AG10803 (cell line): ENCODE data around the gene SNX9.
"Not testable (repeated sequence)": the region's sequence is repeated elsewhere in the genome, so short reads cannot be mapped to it uniquely, and the experiment has no call there.

Experiments used
- DNase-seq: peaks from one replicate; pipeline ENCODE4 v3.0.0; 2010; ENCODE audit warnings: low read depth
- H3K4me3 ChIP-seq: 2 replicates; pipeline ENCODE4 v1.5.1; 2011; ENCODE audit warnings: mild to moderate bottlenecking, low read length, control low read depth
- TF ChIP-seq, protein P1 (sequence below): conservative IDR thresholded peaks from 2 replicates; pipeline ENCODE4 v1.5.1; 2011; ENCODE audit warnings: mild to moderate bottlenecking, low read length, control low read depth, inconsistent platforms

SNX9 gene

DNA sequence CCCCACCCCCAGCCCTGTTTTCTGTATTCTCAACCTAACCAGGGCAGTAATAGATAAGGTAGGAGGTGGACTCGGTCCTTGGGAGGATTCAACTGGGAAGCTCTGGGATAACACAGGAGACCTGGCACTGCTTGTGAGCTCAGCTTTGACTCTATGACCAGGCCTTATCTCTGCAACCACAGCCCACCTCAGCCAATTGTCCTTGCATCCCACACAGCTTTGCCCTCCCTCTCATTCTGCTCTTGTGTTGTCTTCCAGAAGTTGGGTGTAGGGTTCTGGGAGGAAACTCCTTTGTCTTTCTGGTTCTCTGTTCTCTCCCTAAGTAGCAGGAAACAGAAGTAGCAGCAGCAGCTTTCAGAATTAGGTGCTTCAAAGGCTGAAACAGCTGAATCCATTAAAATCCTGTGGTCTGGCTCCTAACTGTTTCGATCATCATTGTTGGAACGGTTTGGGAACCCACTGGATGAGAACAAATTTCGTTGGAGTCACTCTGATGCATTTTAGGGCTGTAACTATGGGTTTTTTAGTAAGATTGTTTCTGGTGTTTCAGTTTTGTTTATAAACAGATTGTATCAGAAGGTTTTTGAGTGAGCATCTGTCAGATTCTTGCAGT, 32.4 kb upstream of the SNX9 start:
- TF ChIP-seq, protein P1, sequence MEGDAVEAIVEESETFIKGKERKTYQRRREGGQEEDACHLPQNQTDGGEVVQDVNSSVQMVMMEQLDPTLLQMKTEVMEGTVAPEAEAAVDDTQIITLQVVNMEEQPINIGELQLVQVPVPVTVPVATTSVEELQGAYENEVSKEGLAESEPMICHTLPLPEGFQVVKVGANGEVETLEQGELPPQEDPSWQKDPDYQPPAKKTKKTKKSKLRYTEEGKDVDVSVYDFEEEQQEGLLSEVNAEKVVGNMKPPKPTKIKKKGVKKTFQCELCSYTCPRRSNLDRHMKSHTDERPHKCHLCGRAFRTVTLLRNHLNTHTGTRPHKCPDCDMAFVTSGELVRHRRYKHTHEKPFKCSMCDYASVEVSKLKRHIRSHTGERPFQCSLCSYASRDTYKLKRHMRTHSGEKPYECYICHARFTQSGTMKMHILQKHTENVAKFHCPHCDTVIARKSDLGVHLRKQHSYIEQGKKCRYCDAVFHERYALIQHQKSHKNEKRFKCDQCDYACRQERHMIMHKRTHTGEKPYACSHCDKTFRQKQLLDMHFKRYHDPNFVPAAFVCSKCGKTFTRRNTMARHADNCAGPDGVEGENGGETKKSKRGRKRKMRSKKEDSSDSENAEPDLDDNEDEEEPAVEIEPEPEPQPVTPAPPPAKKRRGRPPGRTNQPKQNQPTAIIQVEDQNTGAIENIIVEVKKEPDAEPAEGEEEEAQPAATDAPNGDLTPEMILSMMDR = no peak
- peak; percentile 54 for DNase-seq
- H3K4me3 ChIP-seq = no peak overlapping the region

DNA sequence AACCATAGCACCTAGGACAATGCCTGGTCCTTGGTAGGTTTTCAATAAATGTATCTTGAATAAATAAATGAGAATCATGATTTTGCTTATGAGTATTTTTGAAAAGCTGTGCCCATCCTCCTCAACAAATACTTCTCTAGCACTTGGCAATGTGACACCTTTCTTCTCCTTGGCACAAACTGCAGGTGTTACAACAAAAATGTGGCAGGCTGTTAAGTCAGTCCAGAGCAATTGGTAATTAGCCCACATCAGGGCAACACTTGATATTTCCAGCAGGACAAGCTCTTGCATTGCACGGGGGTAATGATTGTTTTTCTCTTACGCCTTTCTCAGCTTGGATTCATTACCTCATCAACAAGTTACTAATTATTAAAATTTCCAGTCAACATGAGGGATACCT, 31.6 kb upstream of the SNX9 start:
- TF ChIP-seq, protein P1 = no peak
- H3K4me3 ChIP-seq = no peak overlapping the region
- no peak for DNase-seq

DNA sequence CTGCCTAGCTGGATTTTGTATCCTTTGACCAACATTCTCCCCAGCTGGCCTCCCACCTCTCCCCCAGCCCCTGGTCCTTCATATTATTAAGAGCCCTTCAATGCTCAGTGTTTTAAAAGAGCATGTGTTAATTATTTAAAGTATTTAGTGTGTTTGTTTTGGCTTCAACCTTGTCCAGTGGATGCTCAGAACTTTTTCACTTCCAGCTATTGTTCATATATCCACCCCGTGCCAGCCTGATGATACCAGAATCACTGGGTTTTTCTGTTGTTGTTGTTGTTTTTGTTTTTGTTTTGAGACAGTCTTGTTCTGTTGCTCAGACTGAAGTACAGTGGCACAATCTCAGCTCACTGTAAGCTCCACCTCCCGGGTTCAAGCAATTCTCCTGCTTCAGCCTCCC, 30.4 kb upstream of the SNX9 start:
- DNase-seq = no peak
- no peak overlapping the region for H3K4me3 ChIP-seq
- TF ChIP-seq, protein P1 = no peak

DNA sequence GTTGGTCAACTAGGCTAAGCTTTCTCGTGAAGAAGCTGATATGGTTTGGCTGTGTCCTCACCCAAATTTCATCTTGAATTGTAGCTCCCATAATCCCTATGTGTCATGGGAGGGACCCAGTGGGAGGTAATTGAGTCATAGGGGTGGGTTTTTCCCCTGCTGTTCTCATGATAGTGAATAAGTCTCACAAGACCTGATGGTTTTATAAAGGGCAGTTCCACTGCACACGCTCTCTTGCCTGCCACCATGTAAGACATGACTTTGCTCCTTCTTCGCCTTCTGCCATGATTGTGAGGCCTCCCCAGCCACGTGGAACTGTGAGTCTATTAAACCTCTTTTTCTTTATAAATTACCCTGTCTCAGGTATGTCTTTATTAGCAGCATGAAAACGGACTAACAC, 29.0 kb upstream of the SNX9 start:
- H3K4me3 ChIP-seq, DNase-seq: not testable (repeated sequence)

DNA sequence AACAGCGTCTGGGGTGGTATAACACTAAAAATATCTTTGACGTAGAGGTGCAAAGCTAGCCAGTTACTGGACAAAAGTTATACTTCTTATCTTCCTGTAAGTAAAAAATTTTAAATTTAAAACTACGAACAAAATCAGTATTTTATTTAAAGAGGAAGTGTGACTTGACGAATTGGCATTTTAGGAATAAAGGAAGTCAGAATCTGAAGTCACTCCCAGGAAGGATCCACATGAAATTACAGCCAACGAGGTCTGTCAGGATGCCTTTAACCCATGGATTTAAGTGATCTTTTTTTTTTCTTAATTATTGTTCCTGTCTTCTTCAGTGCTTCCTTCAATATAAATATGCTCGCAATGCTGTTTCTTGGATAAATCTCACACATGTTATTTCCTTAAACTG, 27.2 kb upstream of the SNX9 start:
- DNase-seq = no peak
- no peak overlapping the region for H3K4me3 ChIP-seq
- TF ChIP-seq, protein P1 = no peak

DNA sequence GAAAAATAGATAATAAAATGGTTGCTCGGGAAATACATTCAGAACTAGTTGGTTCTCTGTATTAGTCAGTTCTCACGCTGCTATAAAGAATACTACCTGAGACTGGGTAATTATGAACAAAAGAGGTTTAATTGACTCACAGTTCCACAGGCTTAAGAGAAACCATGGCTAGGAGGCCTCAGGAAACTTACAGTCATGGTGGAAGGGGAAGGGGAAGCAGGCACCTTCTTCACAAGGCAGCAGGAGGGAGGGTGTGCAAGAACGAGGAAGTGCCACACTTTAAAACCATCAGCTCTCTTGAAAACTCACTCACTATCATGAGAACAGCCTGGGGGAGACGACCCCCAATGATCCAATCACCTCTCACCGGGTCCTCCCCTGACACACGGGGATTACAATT, 24.2 kb upstream of the SNX9 start:
- DNase-seq = no peak
- TF ChIP-seq, protein P1 = no peak
- no peak overlapping the region for H3K4me3 ChIP-seq

DNA sequence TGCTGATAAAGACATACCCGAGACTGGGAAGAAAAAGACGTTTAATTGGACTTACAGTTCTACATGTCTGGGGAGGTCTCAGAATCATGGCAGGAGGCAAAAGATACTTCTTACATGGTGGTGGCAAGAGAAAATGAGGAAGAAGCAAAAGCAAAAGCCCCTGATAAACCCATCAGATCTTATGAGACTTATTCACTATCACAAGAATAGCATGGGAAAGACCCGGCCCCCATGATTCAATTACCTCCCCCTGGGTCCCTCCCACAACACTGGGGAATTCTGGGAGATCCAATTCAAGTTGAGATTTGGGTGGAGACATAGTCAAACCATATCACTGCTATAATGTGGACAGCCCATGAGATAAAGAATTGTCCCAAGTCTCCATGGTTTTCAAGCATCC, 23.5 kb upstream of the SNX9 start:
- DNase-seq, H3K4me3 ChIP-seq: not testable (repeated sequence)

DNA sequence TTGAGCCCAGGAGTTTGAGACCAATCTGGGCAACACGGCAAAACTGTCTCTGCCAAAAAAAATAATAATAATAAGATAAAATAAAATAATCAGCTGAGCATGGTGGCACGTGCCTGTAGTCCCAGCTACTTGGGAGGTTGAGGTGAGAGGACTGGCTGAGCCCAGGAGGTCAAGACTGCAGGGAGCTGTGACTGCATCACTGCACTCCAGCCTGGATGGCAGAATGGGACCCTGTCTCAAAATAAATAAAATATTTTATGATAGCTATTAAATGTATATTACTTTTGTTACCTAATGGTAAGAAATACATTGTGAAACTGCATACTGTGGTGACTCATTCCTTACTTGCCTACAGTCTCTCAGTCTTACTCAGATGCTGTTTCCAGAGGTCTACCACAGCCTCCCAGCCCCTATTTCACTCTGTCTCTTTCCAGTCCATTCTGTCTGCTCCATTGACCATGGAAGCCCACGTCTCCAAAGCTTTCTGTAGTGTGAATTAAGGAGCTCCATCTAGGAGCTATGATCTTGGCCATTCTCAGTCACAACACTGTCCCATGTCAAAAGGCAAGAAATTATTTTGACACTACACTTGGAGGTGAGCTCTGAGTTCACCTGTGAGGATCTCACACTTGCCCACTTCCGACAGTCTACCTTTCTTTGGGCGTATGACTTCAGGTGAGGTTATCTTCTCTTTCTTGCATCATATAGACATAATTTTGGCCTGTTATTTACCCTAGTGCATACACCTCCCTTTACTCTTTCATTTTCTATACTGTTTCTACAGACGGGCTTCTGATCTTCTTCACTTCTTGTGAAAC, 22.4 kb upstream of the SNX9 start:
- no peak overlapping the region for H3K4me3 ChIP-seq
- DNase-seq = peak; percentile 67
- TF ChIP-seq, protein P1 = no peak
